GM12878 (cell line): ENCODE results near the gene CTSL. TPM values are rescaled to one million over a fixed set of nuclear protein-coding genes. Genes with fewer than 3 reads are reported as not detected.

ENCODE experiments used
- ASH2L ChIP-seq: fragments of 300-600, 200-600 bp; sonication (generic); IDR thresholded peaks from 2 replicates; pipeline ENCODE4 v1.6.1; 2017; ENCODE audit warnings: low read depth, mild to moderate bottlenecking, borderline replicate concordance
- DPF2 ChIP-seq: fragments of 450-650 bp; IDR thresholded peaks from 2 replicates; pipeline ENCODE4 v1.6.1; 2017; ENCODE audit warnings: mild to moderate bottlenecking
- HDAC6 ChIP-seq: fragments of 200-600 bp; sonication (generic); IDR thresholded peaks from one replicate; pipeline ENCODE4 v1.8.0; 2017; ENCODE audit warnings: antibody characterized with exemption; ENCODE audit not compliant: unreplicated experiment
- NFYA ChIP-seq: IDR thresholded peaks from 2 replicates; pipeline ENCODE4 v1.6.1; 2011; ENCODE audit warnings: low read depth, mild to moderate bottlenecking, low read length, improper control_type of control experiment, borderline replicate concordance
- PAX8 ChIP-seq: fragments of 450-650 bp; IDR thresholded peaks from 2 replicates; pipeline ENCODE4 v1.6.1; 2017; ENCODE audit warnings: mild to moderate bottlenecking, moderate library complexity
- polyA plus RNA-seq, 11 experiments: library from polyadenylated mRNA; depleted of rRNA in 4 of 11; unstranded in 6 of 11; stranded (reverse) in 5 of 11; fragments of >200 nt; fragmentation: Nextera tagmentation in 4 of 11; fragmentation: Illumina TruSeq in 1 of 11; extraction: Ambion mirVana in 4 of 11; extraction: Trizol in 1 of 11; gene quantifications; 1 replicate in 1 of 11; 2 replicates in 10 of 11; pipeline versions ENCODE4 v1.2.1 to v1.2.3, GENCODE V29; 2011 to 2016; ENCODE audit warnings: inconsistent platforms in 2 of 11, missing spikeins in 2 of 11, low read depth in 1 of 11
- total RNA-seq, 4 experiments: library from RNA; depleted of rRNA in 3 of 4; stranded (reverse); fragments of >200 nt in 3 of 4; fragmentation: Illumina TruSeq in 1 of 4; extraction: Trizol in 1 of 4; gene quantifications; 2 replicates each; pipeline versions ENCODE4 v1.2.1 to v1.2.3, GENCODE V29; 2013 to 2021
- TF ChIP-seq, protein P1 (sequence below): IDR thresholded peaks from 2 replicates; pipeline ENCODE4 v1.6.1; 2011; ENCODE audit warnings: borderline replicate concordance, low read depth, mild to moderate bottlenecking, moderate library complexity, low read length; ENCODE audit not compliant: insufficient read depth, poor library complexity, severe bottlenecking
- TF ChIP-seq, protein P2 (sequence below): IDR thresholded peaks from 2 replicates; pipeline ENCODE4 v1.6.1; 2011; ENCODE audit warnings: low read depth, mild to moderate bottlenecking, low read length, moderate library complexity, borderline replicate concordance; ENCODE audit errors: extremely low read depth
- TF ChIP-seq, protein P3 (sequence below): fragments of 450-650 bp; IDR thresholded peaks from 2 replicates; pipeline ENCODE4 v1.6.1; 2016; ENCODE audit warnings: mild to moderate bottlenecking
- TF ChIP-seq, protein P4 (sequence below): IDR thresholded peaks from 2 replicates; pipeline ENCODE4 v1.6.1; 2012; ENCODE audit warnings: low read depth, low read length, improper control_type of control experiment

Gene CTSL
- total and polyA plus RNA-seq, 10 of the 15 experiments (the other 5 are each of a cell fraction or from before 2014, with no cell fraction given) = 0.24 to 0.72 TPM; not detected in 8

DNA sequence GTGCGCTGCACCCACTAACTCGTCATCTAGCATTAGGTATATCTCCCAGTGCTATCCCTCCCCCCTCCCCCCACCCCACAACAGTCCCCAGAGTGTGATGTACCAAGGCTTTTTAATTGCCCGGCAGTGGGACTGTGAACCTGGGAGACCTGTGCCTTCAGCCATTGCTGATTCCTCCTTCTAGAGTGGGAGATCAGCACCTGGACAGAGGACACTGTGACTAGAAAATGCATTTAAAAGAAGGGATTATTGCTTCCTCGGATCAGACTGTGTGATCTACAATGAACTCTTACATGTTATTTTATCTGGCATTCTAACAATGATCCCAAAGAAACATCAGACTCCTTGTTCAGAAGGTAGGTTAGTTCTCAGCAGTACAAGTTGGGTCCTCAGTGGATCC is 25.9 kb downstream of the CTSL start (continued):
- TF ChIP-seq, protein P1, sequence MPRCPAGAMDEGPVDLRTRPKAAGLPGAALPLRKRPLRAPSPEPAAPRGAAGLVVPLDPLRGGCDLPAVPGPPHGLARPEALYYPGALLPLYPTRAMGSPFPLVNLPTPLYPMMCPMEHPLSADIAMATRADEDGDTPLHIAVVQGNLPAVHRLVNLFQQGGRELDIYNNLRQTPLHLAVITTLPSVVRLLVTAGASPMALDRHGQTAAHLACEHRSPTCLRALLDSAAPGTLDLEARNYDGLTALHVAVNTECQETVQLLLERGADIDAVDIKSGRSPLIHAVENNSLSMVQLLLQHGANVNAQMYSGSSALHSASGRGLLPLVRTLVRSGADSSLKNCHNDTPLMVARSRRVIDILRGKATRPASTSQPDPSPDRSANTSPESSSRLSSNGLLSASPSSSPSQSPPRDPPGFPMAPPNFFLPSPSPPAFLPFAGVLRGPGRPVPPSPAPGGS = no peak
- TF ChIP-seq ASH2L (no peak), PAX8 (no peak), NFYA (no peak), HDAC6 (no peak), DPF2 (no peak)
- TF ChIP-seq, protein P2, sequence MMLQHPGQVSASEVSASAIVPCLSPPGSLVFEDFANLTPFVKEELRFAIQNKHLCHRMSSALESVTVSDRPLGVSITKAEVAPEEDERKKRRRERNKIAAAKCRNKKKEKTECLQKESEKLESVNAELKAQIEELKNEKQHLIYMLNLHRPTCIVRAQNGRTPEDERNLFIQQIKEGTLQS = no peak
- TF ChIP-seq, protein P3, sequence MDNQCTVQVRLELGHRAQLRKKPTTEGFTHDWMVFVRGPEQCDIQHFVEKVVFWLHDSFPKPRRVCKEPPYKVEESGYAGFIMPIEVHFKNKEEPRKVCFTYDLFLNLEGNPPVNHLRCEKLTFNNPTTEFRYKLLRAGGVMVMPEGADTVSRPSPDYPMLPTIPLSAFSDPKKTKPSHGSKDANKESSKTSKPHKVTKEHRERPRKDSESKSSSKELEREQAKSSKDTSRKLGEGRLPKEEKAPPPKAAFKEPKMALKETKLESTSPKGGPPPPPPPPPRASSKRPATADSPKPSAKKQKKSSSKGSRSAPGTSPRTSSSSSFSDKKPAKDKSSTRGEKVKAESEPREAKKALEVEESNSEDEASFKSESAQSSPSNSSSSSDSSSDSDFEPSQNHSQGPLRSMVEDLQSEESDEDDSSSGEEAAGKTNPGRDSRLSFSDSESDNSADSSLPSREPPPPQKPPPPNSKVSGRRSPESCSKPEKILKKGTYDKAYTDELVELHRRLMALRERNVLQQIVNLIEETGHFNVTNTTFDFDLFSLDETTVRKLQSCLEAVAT = no peak
- TF ChIP-seq, protein P4, sequence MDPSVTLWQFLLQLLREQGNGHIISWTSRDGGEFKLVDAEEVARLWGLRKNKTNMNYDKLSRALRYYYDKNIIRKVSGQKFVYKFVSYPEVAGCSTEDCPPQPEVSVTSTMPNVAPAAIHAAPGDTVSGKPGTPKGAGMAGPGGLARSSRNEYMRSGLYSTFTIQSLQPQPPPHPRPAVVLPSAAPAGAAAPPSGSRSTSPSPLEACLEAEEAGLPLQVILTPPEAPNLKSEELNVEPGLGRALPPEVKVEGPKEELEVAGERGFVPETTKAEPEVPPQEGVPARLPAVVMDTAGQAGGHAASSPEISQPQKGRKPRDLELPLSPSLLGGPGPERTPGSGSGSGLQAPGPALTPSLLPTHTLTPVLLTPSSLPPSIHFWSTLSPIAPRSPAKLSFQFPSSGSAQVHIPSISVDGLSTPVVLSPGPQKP = no peak
